HFFc6 (cell line): ENCODE measurements around the gene MCF2. TPM values are rescaled to one million over a fixed set of nuclear protein-coding genes. Genes with fewer than 3 reads are reported as not detected.
A peak's percentile ranks its signal among the peaks of the same experiment; 100 is the strongest.

ENCODE experiments used
- DNase-seq: peaks from one replicate; pipeline ENCODE4 v3.0.0-alpha.2; 2018
- H3K27ac Mint-ChIP-seq: 2 replicates; pipeline ENCODE4 v1.8.0; 2020; ENCODE audit warnings: mild to moderate bottlenecking, mixed read lengths
- H3K27me3 Mint-ChIP-seq: 2 replicates; pipeline ENCODE4 v1.8.0; 2021; ENCODE audit warnings: mild to moderate bottlenecking, moderate library complexity, mixed read lengths; ENCODE audit not compliant: insufficient read depth
- H3K36me3 Mint-ChIP-seq: 2 replicates; pipeline ENCODE4 v1.8.0; 2021; ENCODE audit warnings: low read depth, mixed read lengths
- H3K4me1 Mint-ChIP-seq: 2 replicates; pipeline ENCODE4 v1.8.0; 2020; ENCODE audit warnings: low read depth, mixed read lengths
- H3K4me3 Mint-ChIP-seq: 2 replicates; pipeline ENCODE4 v1.8.0; 2020; ENCODE audit warnings: mild to moderate bottlenecking, moderate library complexity, mixed read lengths
- H3K9me3 Mint-ChIP-seq: 2 replicates; pipeline ENCODE4 v1.8.0; 2020; ENCODE audit warnings: mild to moderate bottlenecking, mixed read lengths
- total RNA-seq, 6 experiments: library from RNA; stranded (reverse); fragmentation: NEBNext Ultra II Directional; extraction: Animal tissue kit (Norgen Biotek cat#: 25700); gene quantifications; 2 replicates in 1 of 6; 3 replicates in 5 of 6; pipeline ENCODE4 v1.2.3, GENCODE V29; 2021
- TF ChIP-seq, protein P1 (sequence below): fragments of 200-600 bp; sonication (generic); IDR thresholded peaks from 2 replicates; pipeline ENCODE4 v1.5.0; 2021; ENCODE audit warnings: antibody characterized with exemption, mild to moderate bottlenecking

The MCF2 gene
- total RNA-seq, 6 experiments from 2014 or later = 0.11 TPM; not detected in 5

DNA sequence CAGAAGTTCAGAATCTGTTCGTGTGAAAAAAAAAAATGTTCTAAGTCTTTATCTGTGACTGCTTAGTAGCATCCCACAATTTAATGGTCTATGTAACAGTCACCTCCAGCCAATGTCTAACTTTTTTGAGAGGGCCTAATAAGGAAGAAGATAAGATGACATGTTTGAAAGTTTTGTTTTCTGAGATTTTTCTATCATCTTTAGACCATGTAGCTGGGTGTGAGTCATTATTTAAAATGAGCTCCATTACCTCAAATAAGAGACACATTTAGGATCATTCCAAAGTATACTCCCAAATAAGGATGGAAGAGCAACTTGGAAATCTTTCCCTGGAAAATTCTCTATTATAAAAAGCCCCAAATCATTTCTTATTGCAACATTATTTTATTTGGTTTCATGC, 28.2 kb upstream of the MCF2 start:
- H3K27me3 Mint-ChIP-seq = peaks cover 1% of the 10 kb centered on the region; the same call in 1 of the 2 replicates
- H3K4me3 Mint-ChIP-seq = no peak overlapping the region
- H3K4me1 Mint-ChIP-seq = peaks cover 26% of the 10 kb centered on the region
- H3K36me3 Mint-ChIP-seq = peaks cover 15% of the 10 kb centered on the region
- H3K27ac Mint-ChIP-seq = no peak overlapping the region
- H3K9me3 Mint-ChIP-seq = no peaks in the 10 kb centered on the region
- no peak for DNase-seq
- TF ChIP-seq, protein P1, sequence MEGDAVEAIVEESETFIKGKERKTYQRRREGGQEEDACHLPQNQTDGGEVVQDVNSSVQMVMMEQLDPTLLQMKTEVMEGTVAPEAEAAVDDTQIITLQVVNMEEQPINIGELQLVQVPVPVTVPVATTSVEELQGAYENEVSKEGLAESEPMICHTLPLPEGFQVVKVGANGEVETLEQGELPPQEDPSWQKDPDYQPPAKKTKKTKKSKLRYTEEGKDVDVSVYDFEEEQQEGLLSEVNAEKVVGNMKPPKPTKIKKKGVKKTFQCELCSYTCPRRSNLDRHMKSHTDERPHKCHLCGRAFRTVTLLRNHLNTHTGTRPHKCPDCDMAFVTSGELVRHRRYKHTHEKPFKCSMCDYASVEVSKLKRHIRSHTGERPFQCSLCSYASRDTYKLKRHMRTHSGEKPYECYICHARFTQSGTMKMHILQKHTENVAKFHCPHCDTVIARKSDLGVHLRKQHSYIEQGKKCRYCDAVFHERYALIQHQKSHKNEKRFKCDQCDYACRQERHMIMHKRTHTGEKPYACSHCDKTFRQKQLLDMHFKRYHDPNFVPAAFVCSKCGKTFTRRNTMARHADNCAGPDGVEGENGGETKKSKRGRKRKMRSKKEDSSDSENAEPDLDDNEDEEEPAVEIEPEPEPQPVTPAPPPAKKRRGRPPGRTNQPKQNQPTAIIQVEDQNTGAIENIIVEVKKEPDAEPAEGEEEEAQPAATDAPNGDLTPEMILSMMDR = no peak

GRCh38 chrX:139734996-139735395, 27.0 kb upstream of the MCF2 start:
- no peaks in the 10 kb centered on the region for H3K9me3 Mint-ChIP-seq
- no peak for DNase-seq
- H3K36me3 Mint-ChIP-seq = peaks cover 11% of the 10 kb centered on the region
- H3K4me1 Mint-ChIP-seq = peaks cover 21% of the 10 kb centered on the region
- no peaks in the 10 kb centered on the region for H3K27me3 Mint-ChIP-seq
- H3K27ac Mint-ChIP-seq = no peak overlapping the region
- TF ChIP-seq, protein P1 = no peak
- H3K4me3 Mint-ChIP-seq = no peak overlapping the region

DNA sequence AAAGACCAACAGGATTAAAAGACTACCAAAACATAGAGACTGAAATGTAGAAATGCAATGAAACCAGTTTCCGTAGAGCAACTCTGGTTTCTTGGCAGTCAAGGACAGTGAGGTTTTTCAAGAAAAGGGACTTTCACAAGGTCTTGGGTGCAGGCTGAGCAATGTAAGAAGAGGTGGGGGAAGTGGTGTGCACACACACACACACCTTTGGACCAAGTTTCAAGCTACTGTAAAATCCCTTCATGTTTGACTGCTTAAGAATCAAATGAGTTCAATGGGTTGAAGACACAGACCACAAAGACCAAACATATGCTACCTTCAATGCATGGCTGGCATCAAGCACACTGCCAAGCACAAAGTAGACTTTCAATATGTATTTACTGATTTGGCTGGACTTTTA, 17.8 kb upstream of the MCF2 start:
- H3K4me1 Mint-ChIP-seq = peaks cover 4% of the 10 kb centered on the region; the same call in 1 of the 2 replicates

DNA sequence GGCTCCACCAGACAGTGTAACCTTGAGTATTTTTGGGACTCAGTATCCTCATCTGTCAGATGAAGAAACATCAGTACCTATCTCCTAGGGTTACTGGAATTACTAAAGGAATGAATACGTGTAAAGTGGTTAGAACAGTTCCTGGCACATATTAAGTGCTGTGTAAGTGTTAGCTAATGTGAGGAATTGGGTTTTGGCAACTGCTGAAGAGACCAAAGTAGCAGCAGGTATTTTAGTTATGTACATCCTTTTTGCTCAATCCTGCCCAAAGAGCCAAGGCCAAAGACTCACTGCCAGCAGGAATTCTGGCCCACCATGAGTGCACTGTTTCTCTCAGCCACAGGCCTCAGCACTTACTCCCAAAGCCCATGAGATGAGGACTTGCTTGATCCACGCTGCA, 16.7 kb upstream of the MCF2 start:
- no peaks in the 10 kb centered on the region for H3K9me3 Mint-ChIP-seq
- peaks cover 15% of the 10 kb centered on the region for H3K4me1 Mint-ChIP-seq
- no peaks in the 10 kb centered on the region for H3K27me3 Mint-ChIP-seq
- H3K4me3 Mint-ChIP-seq = no peak overlapping the region
- H3K27ac Mint-ChIP-seq = no peak overlapping the region
- H3K36me3 Mint-ChIP-seq = no peaks in the 10 kb centered on the region
- TF ChIP-seq, protein P1 = no peak
- no peak for DNase-seq

More for the DNA sequence above, 17.8 kb upstream of the MCF2 start:
- no peak for DNase-seq
- Mint-ChIP-seq H3K27me3 (no peaks in the 10 kb centered on the region), H3K36me3 (no peaks in the 10 kb centered on the region), H3K27ac (no peak overlapping the region), H3K4me3 (no peak overlapping the region), H3K9me3 (no peaks in the 10 kb centered on the region)
- TF ChIP-seq, protein P1 = no peak

- Mint-ChIP-seq H3K27me3 (no peaks in the 10 kb centered on the region; the same call in 1 of the 2 replicates), H3K9me3 (no peaks in the 10 kb centered on the region), H3K36me3 (no peaks in the 10 kb centered on the region), H3K27ac (no peak overlapping the region; the same call in 1 of the 2 replicates), H3K4me1 (peaks cover 17% of the 10 kb centered on the region), H3K4me3 (no peak overlapping the region; the same call in 1 of the 2 replicates)
- no peak for DNase-seq
- TF ChIP-seq, protein P1 = no peak
Measured at GRCh38 chrX:139720979-139721378, 13.0 kb upstream of the MCF2 start.

DNA sequence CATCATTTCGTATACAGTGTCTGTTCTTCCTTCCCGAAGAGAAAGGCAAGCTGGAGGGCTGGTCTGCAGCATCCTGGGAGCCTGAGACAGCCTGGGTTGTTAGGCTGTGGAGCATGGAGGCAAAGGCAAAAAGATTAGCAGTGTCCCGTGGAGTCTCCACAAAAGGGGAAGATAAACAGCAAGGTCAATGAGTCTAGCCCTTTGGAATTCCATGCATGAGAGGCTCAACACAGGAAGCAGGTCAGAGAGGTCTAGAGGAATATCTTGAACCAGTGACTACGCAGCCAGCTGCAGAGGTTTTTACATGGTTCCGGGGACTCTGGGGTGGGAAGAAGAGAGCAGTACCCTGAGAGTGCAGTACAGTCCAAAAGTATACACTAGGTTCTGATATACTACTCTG, 12.2 kb upstream of the MCF2 start:
- DNase-seq = peak; percentile 18
- Mint-ChIP-seq H3K27me3 (no peaks in the 10 kb centered on the region; the same call in 1 of the 2 replicates), H3K4me3 (peak overlapping the region; percentile 27), H3K9me3 (no peaks in the 10 kb centered on the region), H3K36me3 (no peaks in the 10 kb centered on the region), H3K4me1 (peaks cover 17% of the 10 kb centered on the region), H3K27ac (peak overlapping the region; percentile 62)
- TF ChIP-seq, protein P1 = no peak
